ENCODE results near the gene NFIL3.

- no peak for TF ChIP-seq USF1 (IDR thresholded peaks at IDR 0.05)
- no peak for TF ChIP-seq EP300 (IDR thresholded peaks at IDR 0.05; ENCODE audit: borderline replicate concordance)
- TF ChIP-seq YY1 (IDR thresholded peaks at IDR 0.05; ENCODE audit: low read depth): no peak
- TF ChIP-seq TAF1 (IDR thresholded peaks at IDR 0.05; ENCODE audit: low read depth): no peak
- TF ChIP-seq REST (IDR thresholded peaks at IDR 0.05; ENCODE audit: low read depth): no peak
Measured at GRCh38 chr9:91383577-91383976, 40.1 kb downstream of the NFIL3 start.

All from Ishikawa (cell line).